GM19023 (cell line): Measurements from ENCODE around the gene NOMO2.
"Not testable (repeated sequence)": the region's sequence is repeated elsewhere in the genome, so short reads cannot be mapped to it uniquely, and the experiment has no call there.

Experiments
- ATAC-seq: cut with Tn5 transposase; IDR thresholded peaks from one replicate; pipeline ENCODE4 v1.9.1; 2021; ENCODE audit warnings: mild to moderate bottlenecking, moderate library complexity; ENCODE audit not compliant: unreplicated experiment

NOMO2 gene

GRCh38 chr16:18561727-18562314 lies at the start of gene NOMO2:
Gene NOMO2 (minus strand): TSS chr16:18562097. CDS start chr16:18562040, 57 bp downstream.
- ATAC-seq, result peak; percentile 97

GRCh38 chr16:18610147-18610803 lies 48.4 kb upstream of the NOMO2 start:
- not testable (repeated sequence) for ATAC-seq

- ATAC-seq, result not testable (repeated sequence)
Observed at GRCh38 chr16:18608271-18608670, 46.4 kb upstream of the NOMO2 start.

GRCh38 chr16:18603572-18604246 lies 41.8 kb upstream of the NOMO2 start:
- not testable (repeated sequence) for ATAC-seq

- ATAC-seq, result not testable (repeated sequence)
Observed at GRCh38 chr16:18598582-18598981, 36.7 kb upstream of the NOMO2 start.

- ATAC-seq, result not testable (repeated sequence)
Observed at GRCh38 chr16:18597734-18598133, 35.8 kb upstream of the NOMO2 start.

- not testable (repeated sequence) for ATAC-seq
Observed at GRCh38 chr16:18597319-18597718, 35.4 kb upstream of the NOMO2 start.

GRCh38 chr16:18595796-18596195 lies 33.9 kb upstream of the NOMO2 start:
- not testable (repeated sequence) for ATAC-seq

- ATAC-seq, result not testable (repeated sequence)
Observed at GRCh38 chr16:18594880-18595279, 33.0 kb upstream of the NOMO2 start.

- not testable (repeated sequence) for ATAC-seq
Observed at GRCh38 chr16:18593904-18594303, 32.0 kb upstream of the NOMO2 start.

GRCh38 chr16:18592982-18593381 lies 31.1 kb upstream of the NOMO2 start:
- not testable (repeated sequence) for ATAC-seq

GRCh38 chr16:18591908-18592307 lies 30.0 kb upstream of the NOMO2 start:
- ATAC-seq, result not testable (repeated sequence)

GRCh38 chr16:18591441-18591840 lies 29.5 kb upstream of the NOMO2 start:
- ATAC-seq, result not testable (repeated sequence)

- not testable (repeated sequence) for ATAC-seq
Observed at GRCh38 chr16:18589806-18590205, 27.9 kb upstream of the NOMO2 start.

- ATAC-seq, result not testable (repeated sequence)
Observed at GRCh38 chr16:18586560-18587540, 25.0 kb upstream of the NOMO2 start.

- not testable (repeated sequence) for ATAC-seq
Observed at GRCh38 chr16:18585789-18586188, 23.9 kb upstream of the NOMO2 start.

- no peak for ATAC-seq
Observed at GRCh38 chr16:18582902-18583301, 21.0 kb upstream of the NOMO2 start.

GRCh38 chr16:18580396-18580795 lies 18.5 kb upstream of the NOMO2 start:
- ATAC-seq, result not testable (repeated sequence)

GRCh38 chr16:18579261-18579660 lies 17.4 kb upstream of the NOMO2 start:
- not testable (repeated sequence) for ATAC-seq

GRCh38 chr16:18577942-18578341 lies 16.0 kb upstream of the NOMO2 start:
- ATAC-seq, result not testable (repeated sequence)

GRCh38 chr16:18575945-18576344 lies 14.0 kb upstream of the NOMO2 start:
- not testable (repeated sequence) for ATAC-seq
